ENCODE data around the gene SNTB2. TPM values are rescaled to one million over a fixed set of nuclear protein-coding genes. Genes with fewer than 3 reads are reported as not detected.
A peak's percentile ranks its signal among the peaks of the same experiment; 100 is the strongest.

The SNTB2 gene
- total and polyA plus RNA-seq, 2 of the 13 experiments (the other 11 are each of a cell fraction or from before 2014, with no cell fraction given), result 11.5 to 19.2 TPM

DNA sequence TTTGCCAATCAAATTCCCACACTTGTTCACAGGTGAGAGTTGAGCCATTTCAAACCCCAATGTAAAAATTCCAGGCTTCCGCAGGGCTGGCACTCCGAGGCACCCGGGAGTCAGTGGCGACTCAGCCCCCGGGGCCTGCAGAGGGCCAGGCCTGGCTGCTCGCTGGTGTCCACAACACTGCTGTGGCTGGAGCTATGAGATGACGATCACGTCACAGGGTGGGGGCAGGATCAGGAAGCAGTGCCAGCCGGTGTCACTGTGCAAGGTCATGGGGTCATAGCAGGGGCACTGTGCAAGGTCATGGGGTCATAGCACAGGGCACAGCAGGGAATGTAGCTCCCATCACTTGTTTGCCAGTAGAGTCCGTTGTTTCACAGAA lies 131.9 kb downstream of the SNTB2 start (continued):
- TF ChIP-seq, protein P1, sequence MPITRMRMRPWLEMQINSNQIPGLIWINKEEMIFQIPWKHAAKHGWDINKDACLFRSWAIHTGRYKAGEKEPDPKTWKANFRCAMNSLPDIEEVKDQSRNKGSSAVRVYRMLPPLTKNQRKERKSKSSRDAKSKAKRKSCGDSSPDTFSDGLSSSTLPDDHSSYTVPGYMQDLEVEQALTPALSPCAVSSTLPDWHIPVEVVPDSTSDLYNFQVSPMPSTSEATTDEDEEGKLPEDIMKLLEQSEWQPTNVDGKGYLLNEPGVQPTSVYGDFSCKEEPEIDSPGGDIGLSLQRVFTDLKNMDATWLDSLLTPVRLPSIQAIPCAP (CRISPR knock-in tag; IDR thresholded peaks at IDR 0.05; ENCODE audit: low read depth), result no peak
- TF ChIP-seq ZBTB8A (CRISPR knock-in tag; IDR thresholded peaks at IDR 0.05; ENCODE audit: borderline replicate concordance, low read depth) (no peak), NPAS2 (CRISPR knock-in tag; IDR thresholded peaks at IDR 0.05; ENCODE audit: borderline replicate concordance) (no peak), SOX13 (IDR thresholded peaks at IDR 0.05) (no peak), SOX13 (CRISPR knock-in tag; conservative IDR thresholded peaks at IDR 0.05 in 1 of 2, IDR thresholded peaks at IDR 0.05 in 1 of 2) (no peak), ZNF83 (CRISPR knock-in tag; IDR thresholded peaks at IDR 0.05; ENCODE audit: borderline replicate concordance) (no peak), ZNF792 (CRISPR knock-in tag; IDR thresholded peaks at IDR 0.05) (no peak), ZNF850 (CRISPR knock-in tag; conservative IDR thresholded peaks at IDR 0.05) (no peak), ESRRA (CRISPR knock-in tag; IDR thresholded peaks at IDR 0.05; ENCODE audit: low read depth) (peak; percentile 75), NFIC (IDR thresholded peaks at IDR 0.05; ENCODE audit: low read length) (no peak), ISL2 (CRISPR knock-in tag; IDR thresholded peaks at IDR 0.05) (no peak), ZNF207 (IDR thresholded peaks at IDR 0.05; ENCODE audit: borderline replicate concordance) (no peak), HOXA9 (CRISPR knock-in tag; IDR thresholded peaks at IDR 0.05; ENCODE audit: borderline replicate concordance) (no peak)
- TF ChIP-seq, protein P2, sequence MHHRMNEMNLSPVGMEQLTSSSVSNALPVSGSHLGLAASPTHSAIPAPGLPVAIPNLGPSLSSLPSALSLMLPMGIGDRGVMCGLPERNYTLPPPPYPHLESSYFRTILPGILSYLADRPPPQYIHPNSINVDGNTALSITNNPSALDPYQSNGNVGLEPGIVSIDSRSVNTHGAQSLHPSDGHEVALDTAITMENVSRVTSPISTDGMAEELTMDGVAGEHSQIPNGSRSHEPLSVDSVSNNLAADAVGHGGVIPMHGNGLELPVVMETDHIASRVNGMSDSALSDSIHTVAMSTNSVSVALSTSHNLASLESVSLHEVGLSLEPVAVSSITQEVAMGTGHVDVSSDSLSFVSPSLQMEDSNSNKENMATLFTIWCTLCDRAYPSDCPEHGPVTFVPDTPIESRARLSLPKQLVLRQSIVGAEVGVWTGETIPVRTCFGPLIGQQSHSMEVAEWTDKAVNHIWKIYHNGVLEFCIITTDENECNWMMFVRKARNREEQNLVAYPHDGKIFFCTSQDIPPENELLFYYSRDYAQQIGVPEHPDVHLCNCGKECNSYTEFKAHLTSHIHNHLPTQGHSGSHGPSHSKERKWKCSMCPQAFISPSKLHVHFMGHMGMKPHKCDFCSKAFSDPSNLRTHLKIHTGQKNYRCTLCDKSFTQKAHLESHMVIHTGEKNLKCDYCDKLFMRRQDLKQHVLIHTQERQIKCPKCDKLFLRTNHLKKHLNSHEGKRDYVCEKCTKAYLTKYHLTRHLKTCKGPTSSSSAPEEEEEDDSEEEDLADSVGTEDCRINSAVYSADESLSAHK (CRISPR knock-in tag; IDR thresholded peaks at IDR 0.05; ENCODE audit: borderline replicate concordance), result no peak
